NOMO-1 (cell line): ENCODE measurements around the gene HLA-DPB1.

ENCODE experiments used
- DNase-seq, 2 experiments: peaks; one replicate each; lab custom pipeline; 2025; ENCODE audit not compliant: unreplicated experiment in 2 of 2; lab: John Stamatoyannopoulos, UW

Gene HLA-DPB1

GRCh38 chr6:33070909-33071308, 4.9 kb upstream of the HLA-DPB1 start:
- no peak for DNase-seq

DNA sequence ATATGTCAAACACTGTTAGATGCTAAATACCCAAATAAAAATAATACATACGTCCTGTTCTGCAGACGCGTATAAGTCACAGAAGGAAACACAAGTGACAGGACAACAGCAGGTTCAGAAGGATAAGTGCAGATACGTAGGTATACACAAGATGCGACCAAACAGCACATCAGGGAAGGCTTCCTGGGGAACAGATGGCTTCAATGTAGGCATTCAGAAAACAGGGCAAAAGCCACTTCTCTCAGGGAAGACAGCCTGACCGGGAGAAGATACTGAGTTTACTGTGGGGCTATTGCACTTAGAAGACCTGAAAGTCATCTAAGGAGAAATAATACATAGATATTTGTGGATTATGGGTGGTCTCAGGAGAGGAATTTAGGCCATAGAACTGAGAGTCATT, 4.2 kb upstream of the HLA-DPB1 start:
- DNase-seq = no peak

- no peak for DNase-seq
Observed at GRCh38 chr6:33072508-33073100, 3.2 kb upstream of the HLA-DPB1 start.

DNA sequence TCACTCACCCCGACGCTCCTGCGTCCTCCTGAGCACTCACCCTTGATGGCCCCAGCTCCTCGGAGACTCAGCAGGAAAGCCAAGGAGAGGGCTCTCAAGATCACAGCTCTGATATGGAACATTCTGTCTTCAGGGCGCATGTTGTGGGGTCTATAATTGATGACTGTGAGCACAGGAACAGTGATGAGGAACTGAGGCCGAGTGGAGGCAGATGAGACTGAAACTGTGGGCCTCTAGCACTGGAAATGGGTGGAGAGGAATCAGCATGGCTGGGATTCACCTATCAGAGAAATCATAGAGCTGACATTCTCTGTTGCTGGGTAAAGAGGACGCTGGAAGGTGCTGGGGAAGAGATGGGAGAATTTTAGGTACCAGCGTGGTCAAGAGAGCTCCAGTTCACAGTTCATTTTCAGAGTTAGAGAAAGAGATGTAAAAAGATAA, 2.3 kb upstream of the HLA-DPB1 start, which contains the start of gene HLA-DPA1:
HLA-DPA1 (minus strand) TSS at position 219 of the 441 bp plus-strand sequence.
- DNase-seq = peak; percentile 79 to 93

- no peak for DNase-seq
Observed at GRCh38 chr6:33075208-33075567, 602 bp upstream of the HLA-DPB1 start.

DNA sequence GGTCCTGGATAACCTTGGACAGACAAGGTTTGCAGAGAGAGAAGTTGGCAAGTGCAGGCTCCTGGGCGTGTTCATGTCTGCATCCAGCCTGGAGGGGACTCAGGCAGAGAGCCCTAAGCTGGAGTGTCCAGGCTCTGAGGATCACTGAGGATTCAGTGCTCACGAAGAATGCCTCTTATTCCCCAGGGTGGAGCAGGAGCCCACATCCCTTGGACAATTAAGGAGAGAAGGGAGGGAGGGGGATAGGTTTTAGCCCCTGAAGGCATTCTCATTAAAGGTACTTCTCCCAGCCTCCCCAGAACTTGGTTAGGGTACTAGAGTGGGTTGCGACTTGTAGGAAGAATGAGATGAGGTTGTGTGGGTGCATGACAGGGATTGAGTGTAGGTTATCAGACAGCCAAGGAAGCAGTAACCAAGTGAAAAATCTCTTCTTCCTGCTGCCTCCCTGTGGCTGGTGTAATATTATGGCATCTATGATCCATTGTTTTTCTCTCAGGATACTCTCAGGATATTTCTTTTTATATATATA, 680 bp downstream of the HLA-DPB1 start:
- peak; percentile 9 to 15 for DNase-seq

DNA sequence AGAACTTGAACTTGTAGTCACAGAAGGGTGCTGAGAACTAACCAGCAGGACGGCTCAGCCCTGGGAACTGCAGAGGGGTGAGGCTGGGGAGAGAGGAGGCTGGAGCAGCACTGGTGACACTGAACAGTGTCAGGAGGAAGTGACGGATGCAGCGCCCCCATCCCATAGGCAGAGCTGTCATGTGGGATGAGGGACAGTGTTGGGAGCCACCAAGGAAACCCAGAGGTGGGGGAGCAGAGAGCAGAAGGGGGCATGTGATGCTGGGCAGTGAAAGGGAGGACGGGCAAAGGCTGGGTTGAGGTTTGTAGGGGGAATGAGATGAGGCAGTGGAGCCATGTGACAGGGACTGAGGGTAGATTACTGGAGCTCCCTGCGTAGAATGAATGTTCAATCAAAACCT, 2.1 kb downstream of the HLA-DPB1 start:
- DNase-seq = no peak

DNA sequence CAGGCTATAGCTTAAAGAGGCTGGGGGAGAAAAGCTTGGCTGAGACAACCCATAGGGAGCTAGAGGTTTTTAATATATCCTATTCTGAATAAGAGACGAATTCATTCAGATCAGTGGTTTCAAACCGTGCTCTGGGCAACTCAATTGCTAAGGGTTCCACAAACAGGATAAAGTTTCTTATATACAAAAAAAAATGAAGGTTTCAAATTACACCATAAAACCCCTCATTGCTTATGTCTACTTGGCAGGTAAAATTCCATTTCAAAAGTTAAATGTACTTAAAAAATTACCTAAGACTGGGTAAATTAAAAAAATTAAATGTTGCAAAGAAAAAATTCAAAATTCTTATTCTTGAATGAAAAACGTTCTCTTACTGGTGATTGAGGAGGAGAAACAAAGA, 2.7 kb downstream of the HLA-DPB1 start:
- no peak for DNase-seq

GRCh38 chr6:33078919-33079521, 3.2 kb downstream of the HLA-DPB1 start:
- no peak for DNase-seq

GRCh38 chr6:33079580-33079979, 3.8 kb downstream of the HLA-DPB1 start:
- no peak for DNase-seq

- no peak for DNase-seq
Observed at GRCh38 chr6:33080127-33081089, 4.6 kb downstream of the HLA-DPB1 start.

DNA sequence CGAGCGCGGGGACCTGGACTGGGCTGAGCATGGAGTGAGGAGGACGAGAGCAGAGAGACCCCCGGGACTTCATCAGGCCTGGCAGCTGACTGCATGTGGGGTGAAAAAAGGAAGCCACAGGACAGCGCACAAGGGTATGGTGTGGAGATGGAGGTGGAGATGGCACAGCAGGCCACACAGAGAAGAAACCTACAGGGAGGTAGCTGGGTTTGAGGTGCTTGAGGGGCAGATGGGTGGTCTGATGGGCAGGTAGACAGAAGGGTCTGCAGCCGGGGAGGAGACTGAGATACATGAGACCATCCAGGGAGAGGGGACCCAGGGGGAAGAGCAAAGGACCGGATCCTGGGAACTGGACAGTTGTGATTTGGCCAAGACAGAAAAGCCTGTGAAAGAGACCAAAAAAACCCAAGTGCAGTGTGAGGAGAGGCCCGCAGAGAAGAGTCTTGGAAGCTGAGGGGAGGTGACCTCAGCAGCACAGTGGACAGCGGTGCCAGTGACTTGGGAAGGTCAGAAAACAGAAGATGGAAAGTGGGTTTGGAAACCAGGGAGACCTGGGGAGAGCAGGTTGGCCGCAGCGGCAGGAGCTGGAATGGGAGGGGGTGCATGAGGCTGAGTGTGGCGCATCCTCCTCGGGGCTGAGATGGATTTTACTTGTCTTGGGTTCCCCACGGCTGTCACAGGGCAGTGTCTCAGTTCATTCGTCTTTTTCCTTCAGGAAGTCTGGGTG, 5.5 kb downstream of the HLA-DPB1 start:
- DNase-seq = no peak

DNA sequence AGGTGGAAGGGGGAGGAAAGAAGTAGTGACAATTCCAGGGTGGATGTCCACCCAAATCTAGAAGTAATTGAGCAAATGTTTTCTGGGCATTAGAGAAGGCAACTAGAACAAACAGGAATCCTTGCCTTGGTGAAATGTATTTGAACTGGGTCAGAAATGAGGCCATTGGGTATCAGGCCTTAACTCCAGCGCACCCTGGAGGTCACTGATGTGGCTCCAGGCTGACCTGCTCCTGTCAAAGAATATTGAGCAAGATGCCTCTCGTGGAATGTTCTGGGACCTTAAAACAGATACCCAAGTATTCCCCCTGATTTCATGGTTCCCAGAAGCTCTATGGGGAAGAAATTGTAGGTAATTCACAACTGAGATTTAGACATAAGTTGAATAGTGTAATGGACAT, 6.9 kb downstream of the HLA-DPB1 start:
- peak; percentile 16 to 55 for DNase-seq

DNA sequence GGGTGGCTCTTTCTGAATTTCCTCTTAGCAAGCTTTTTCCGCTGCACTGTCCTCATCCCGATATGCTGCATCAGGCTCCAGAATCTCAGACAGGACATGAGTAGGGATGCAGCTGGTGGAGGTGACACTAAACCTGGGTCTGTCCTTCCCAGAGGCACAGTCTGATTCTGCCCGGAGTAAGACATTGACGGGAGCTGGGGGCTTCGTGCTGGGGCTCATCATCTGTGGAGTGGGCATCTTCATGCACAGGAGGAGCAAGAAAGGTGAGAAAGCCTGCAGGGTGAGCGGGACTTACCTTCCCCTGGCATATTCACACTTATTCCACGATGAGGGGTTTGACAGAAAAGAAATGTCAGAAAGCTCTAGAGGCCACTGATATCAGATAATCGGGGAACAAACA, 9.8 kb downstream of the HLA-DPB1 start:
- no peak for DNase-seq

DNA sequence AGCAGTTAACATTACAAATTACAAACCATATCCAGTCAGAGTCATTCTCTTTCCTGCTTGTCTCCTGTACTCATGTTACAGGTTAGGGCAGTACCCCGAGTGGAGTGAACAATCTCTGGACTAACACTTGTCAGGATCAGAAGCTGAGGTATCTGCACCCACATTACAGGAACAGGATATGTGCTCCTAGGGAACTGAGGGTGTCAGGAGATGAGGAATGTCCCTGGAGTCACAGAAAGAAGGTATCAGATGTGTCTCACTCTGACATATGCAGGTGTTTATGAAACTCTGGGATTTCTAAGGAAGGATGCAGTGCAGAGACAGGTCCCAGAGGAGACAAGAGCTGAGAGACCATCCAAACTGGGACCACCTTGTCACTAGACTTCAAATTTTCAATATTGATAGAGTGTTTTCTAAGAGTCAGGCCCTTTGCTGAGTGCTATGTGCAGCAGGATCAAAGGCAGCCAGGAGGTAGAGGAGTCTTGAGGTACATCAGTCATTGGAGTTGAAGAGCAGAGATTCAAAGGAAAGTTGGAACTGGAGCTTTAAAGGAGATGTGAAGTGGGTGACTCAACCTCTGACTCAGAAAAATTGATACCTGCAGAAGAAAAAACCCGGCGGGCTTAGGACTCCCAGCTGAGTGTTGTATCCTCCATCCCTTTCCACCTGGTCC, 12.6 kb downstream of the HLA-DPB1 start:
- no peak for DNase-seq

- DNase-seq = no peak
Observed at GRCh38 chr6:33088931-33089620, 13.3 kb downstream of the HLA-DPB1 start.

DNA sequence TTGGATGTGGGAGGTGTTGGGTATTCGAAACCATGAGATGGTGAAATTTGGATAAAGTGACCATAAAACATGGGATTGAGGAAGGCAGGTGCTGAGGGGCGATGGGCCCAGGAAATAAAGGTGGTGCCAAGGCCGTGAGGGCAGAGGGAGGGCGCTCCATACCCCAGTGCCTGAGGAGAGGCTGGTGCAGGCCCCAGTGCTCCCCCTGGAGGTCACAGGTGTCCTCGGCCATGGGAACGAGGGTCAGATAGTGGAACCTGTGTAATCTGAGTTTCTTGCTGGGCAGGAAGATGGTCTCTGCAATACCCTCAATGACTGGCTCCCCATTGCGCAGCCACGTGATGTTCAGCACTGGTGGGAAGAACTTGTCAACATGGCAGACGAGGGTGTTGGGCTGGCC, 16.2 kb downstream of the HLA-DPB1 start:
- no peak for DNase-seq

GRCh38 chr6:33092385-33092784, 16.6 kb downstream of the HLA-DPB1 start:
- DNase-seq = no peak

- no peak for DNase-seq
Observed at GRCh38 chr6:33093855-33094254, 18.1 kb downstream of the HLA-DPB1 start.

- DNase-seq = no peak
Observed at GRCh38 chr6:33095681-33096080, 19.9 kb downstream of the HLA-DPB1 start.
